PC-3 (cell line): ENCODE measurements around the gene NECAP2. TPM values are rescaled to one million over a fixed set of nuclear protein-coding genes. Genes with fewer than 3 reads are reported as not detected.

ENCODE experiments used
- ATAC-seq: fragments of 200-7000 bp; cut with Tn5 transposase; 2 replicates; pipeline ENCODE4 v1.9.1; 2020; ENCODE audit warnings: mild to moderate bottlenecking, moderate library complexity
- BruUV-seq: library from RNA; stranded (reverse); fragments of 400-500 nt; replicated peaks from 2 replicates; lab custom pipeline; 2021; lab: Mats Ljungman, UMichigan
- CTCF ChIA-PET: fragments of 300-600 bp; sonication (Branson Sonifier 250); formaldehyde crosslinking; loops from one replicate; lab custom pipeline; 2022; ENCODE audit warnings: antibody characterized with exemption; lab: Charles Lee
- POLR2A ChIA-PET: fragments of 300-600 bp; sonication (Branson Sonifier 250); formaldehyde crosslinking; loops from one replicate; lab custom pipeline; 2022; ENCODE audit warnings: antibody characterized with exemption; ENCODE audit not compliant: unreplicated experiment; lab: Charles Lee
- DNase-seq: peaks from one replicate; pipeline ENCODE4 v3.0.0-alpha.2; 2015
- H2AFZ ChIP-seq: fragments of 300-600 bp; sonication (generic); 2 replicates; pipeline ENCODE4 v1.6.0; 2016; ENCODE audit warnings: antibody characterized with exemption, low read length
- H3F3A ChIP-seq: fragments of 300-600 bp; sonication (generic); one replicate; pipeline ENCODE4 v1.6.0; 2017; ENCODE audit warnings: antibody characterized with exemption, low read length, control low read depth, mild to moderate bottlenecking; ENCODE audit not compliant: unreplicated experiment
- H3K27ac ChIP-seq: fragments of 300-600 bp; sonication (generic); 2 replicates; pipeline ENCODE4 v1.5.1; 2016; ENCODE audit warnings: mild to moderate bottlenecking, low read length
- H3K27me3 ChIP-seq: fragments of 300-600 bp; sonication (generic); 2 replicates; pipeline ENCODE4 v1.6.1; 2016; ENCODE audit warnings: low read length, mixed read lengths
- H3K36me3 ChIP-seq: fragments of 300-600 bp; sonication (generic); 2 replicates; pipeline ENCODE4 v1.6.1; 2016; ENCODE audit warnings: low read depth, mixed run types, low read length, mixed read lengths
- H3K4me1 ChIP-seq: fragments of 300-600 bp; sonication (generic); 2 replicates; pipeline ENCODE4 v1.5.1; 2016; ENCODE audit warnings: low read length; ENCODE audit not compliant: insufficient read depth
- H3K4me2 ChIP-seq: fragments of 300-600 bp; sonication (generic); 2 replicates; pipeline ENCODE4 v1.6.0; 2016; ENCODE audit warnings: low read length
- H3K4me3 ChIP-seq: fragments of 300-600 bp; sonication (generic); 2 replicates; pipeline ENCODE4 v1.5.1; 2016; ENCODE audit warnings: mild to moderate bottlenecking, low read length, mixed read lengths
- H3K79me2 ChIP-seq: fragments of 300-600 bp; sonication (generic); 2 replicates; pipeline ENCODE4 v1.6.1; 2017; ENCODE audit warnings: low read length, mixed read lengths
- H3K9ac ChIP-seq: fragments of 300-600 bp; sonication (generic); 2 replicates; pipeline ENCODE4 v1.6.0; 2016; ENCODE audit warnings: mild to moderate bottlenecking, low read length
- H3K9me2 ChIP-seq: fragments of 300-600 bp; sonication (generic); replicated peaks from 2 replicates; pipeline ENCODE4 v1.6.1; 2016; ENCODE audit warnings: mixed run types, low read length, mixed read lengths
- H3K9me3 ChIP-seq: fragments of 300-600 bp; sonication (generic); 2 replicates; pipeline ENCODE4 v1.6.1; 2016; ENCODE audit warnings: low read length, mixed read lengths
- H4K20me1 ChIP-seq: fragments of 300-600 bp; sonication (generic); 2 replicates; pipeline ENCODE4 v1.6.1; 2016; ENCODE audit warnings: low read length, mixed read lengths
- EZH2 ChIP-seq: fragments of 300-600 bp; sonication (generic); IDR thresholded peaks from one replicate; pipeline ENCODE4 v1.6.1; 2017; ENCODE audit warnings: antibody characterized with exemption, mild to moderate bottlenecking, low read length; ENCODE audit not compliant: unreplicated experiment
- EZH2phosphoT487 ChIP-seq: fragments of 300-600 bp; sonication (generic); IDR thresholded peaks from 2 replicates; pipeline ENCODE4 v1.6.1; 2018; ENCODE audit warnings: mild to moderate bottlenecking, antibody characterized with exemption, low read length, borderline replicate concordance
- intact Hi-C: fragments of 100-400 bp; cut with micrococcal nuclease; formaldehyde crosslinking; loops from 2 replicates; pipeline ENCODE4 v1.9.0; 2023
- total RNA-seq: library from RNA; depleted of rRNA; stranded (reverse); fragments of >200 nt; gene quantifications from 2 replicates; pipeline ENCODE4 v1.2.3, GENCODE V29; 2014
- TF ChIP-seq, protein P1 (sequence below): fragments of 300-600 bp; sonication (generic); conservative IDR thresholded peaks from 2 replicates; pipeline ENCODE4 v1.5.1; 2017; ENCODE audit warnings: antibody characterized with exemption, low read depth, mild to moderate bottlenecking, low read length

Gene NECAP2
- total RNA-seq, 1 experiment from 2014 or later, result 65.0 TPM

DNA sequence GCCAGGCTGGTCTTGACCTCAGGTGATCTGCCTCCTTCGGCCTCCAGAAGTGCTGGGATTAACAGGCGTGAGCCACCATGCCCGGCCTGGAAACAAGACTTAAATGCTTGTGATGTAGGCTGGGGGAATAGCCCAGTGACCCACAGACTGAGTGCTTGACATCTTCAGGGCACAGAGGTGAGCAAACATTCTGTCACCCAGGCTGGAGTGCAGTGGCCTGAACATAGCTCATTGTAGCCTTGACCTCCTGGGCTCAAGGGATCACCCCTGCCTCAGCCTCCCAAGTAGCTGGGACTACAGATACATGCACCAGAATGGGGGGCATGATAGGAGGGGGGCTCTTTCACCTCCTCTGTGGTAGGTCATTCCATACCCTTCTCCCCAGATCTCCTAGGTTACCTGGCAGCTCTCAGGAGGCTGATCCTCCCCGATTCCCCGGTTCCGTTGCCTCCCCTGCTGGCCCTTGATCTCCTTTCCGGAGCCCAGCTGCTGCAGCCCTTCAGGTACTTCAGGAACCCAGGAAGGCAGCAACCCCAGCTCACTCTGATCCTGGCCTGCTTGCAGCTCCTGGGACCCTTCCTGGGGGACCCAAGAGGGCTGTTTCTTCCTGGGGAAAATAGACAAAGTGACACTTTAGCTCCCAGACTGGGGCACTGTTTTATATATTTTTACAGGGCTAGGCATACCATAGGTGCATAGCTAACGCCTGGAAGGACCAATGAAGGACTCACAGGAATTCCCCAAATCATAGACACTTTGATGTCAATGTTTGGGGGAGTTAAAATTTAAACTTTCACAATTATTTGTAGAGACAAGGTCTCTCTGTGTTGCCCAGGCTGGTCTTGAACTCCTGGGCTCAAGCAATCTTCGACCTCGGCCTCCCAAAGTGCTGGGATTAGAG lies 15.1 kb upstream of the NECAP2 start:
- H3F3A ChIP-seq, result no peaks in the 10 kb centered on the region
- H2AFZ ChIP-seq, result no peak overlapping the region
- CTCF ChIA-PET, result no interaction called here
- no peak overlapping the region for H3K4me2 ChIP-seq
- ATAC-seq (no peak), DNase-seq (no peak)
- H3K79me2 ChIP-seq, result no peaks in the 10 kb centered on the region
- no peaks in the 10 kb centered on the region for H3K36me3 ChIP-seq
- no peak overlapping the region for H3K4me3 ChIP-seq
- no peaks in the 10 kb centered on the region for H3K9me3 ChIP-seq
- H4K20me1 ChIP-seq, result no peaks in the 10 kb centered on the region
- no peak overlapping the region for H3K9ac ChIP-seq
- intact Hi-C loops, result no loop called here
- TF ChIP-seq EZH2, result no peak
- TF ChIP-seq, protein P1, sequence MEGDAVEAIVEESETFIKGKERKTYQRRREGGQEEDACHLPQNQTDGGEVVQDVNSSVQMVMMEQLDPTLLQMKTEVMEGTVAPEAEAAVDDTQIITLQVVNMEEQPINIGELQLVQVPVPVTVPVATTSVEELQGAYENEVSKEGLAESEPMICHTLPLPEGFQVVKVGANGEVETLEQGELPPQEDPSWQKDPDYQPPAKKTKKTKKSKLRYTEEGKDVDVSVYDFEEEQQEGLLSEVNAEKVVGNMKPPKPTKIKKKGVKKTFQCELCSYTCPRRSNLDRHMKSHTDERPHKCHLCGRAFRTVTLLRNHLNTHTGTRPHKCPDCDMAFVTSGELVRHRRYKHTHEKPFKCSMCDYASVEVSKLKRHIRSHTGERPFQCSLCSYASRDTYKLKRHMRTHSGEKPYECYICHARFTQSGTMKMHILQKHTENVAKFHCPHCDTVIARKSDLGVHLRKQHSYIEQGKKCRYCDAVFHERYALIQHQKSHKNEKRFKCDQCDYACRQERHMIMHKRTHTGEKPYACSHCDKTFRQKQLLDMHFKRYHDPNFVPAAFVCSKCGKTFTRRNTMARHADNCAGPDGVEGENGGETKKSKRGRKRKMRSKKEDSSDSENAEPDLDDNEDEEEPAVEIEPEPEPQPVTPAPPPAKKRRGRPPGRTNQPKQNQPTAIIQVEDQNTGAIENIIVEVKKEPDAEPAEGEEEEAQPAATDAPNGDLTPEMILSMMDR, result no peak
- TF ChIP-seq EZH2phosphoT487, result no peak
- BruUV-seq, result no TSS peak
- no peaks in the 10 kb centered on the region for H3K9me2 ChIP-seq
- H3K27ac ChIP-seq, result no peak overlapping the region
- H3K4me1 ChIP-seq, result no peaks in the 10 kb centered on the region
- POLR2A ChIA-PET, result no interaction called here
- H3K27me3 ChIP-seq, result no peaks in the 10 kb centered on the region

DNA sequence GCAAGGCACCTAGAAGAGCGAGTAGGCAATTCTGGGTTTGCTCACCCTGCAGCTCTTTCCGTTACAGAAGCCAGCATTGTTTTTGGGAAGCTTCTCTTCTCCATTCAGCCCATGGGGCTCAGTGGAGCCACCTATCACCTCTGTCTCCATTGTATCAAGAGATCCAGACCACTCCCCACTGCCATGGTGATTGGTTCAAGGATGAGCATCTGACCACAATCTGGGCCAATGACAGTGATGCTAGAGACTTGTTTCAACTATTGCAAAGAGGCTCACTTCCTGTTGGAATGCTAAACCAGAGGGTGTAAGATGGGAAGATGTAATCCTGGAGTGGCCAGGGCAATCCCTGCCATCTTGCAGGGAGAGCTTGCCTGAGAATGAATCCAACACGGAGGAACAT lies 9.9 kb upstream of the NECAP2 start:
- Histone ChIP-seq H3K4me1 (no peaks in the 10 kb centered on the region), H3F3A (no peaks in the 10 kb centered on the region), H4K20me1 (no peaks in the 10 kb centered on the region), H3K36me3 (no peaks in the 10 kb centered on the region), H3K9me2 (no peaks in the 10 kb centered on the region), H3K79me2 (no peaks in the 10 kb centered on the region), H3K4me2 (no peak overlapping the region), H3K27ac (no peak overlapping the region), H3K27me3 (no peaks in the 10 kb centered on the region), H3K4me3 (no peak overlapping the region), H2AFZ (no peak overlapping the region), H3K9ac (no peak overlapping the region), H3K9me3 (no peaks in the 10 kb centered on the region)
- ChIA-PET POLR2A (no interaction called here), CTCF (no interaction called here)
- intact Hi-C loops, result no loop called here
- no peak for TF ChIP-seq EZH2
- TF ChIP-seq, protein P1, result no peak
- no peak for TF ChIP-seq EZH2phosphoT487
- BruUV-seq, result no TSS peak
- ATAC-seq (no peak), DNase-seq (no peak)

DNA sequence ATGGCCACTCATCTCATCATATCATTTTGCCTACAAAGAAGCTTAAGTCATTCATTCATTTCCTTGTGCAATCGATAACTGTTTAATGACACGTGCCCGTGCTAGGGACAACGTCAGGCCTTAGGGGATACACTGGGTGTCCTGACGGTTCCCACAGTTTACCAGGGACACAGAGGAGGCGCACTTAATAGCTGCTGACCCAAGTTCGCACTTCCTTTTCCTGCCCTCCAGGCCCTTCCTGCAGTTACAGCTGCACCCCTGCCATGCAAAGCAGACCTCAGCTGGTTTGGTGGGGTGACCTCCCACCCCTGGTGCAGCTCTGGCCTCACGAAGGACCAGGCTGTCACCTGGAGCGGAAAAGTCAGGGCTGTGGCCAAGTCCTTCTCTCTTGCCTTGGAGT lies 7.5 kb upstream of the NECAP2 start:
- ChIA-PET POLR2A (no interaction called here), CTCF (no interaction called here)
- no peak for DNase-seq
- Histone ChIP-seq H3K9ac (no peak overlapping the region), H3K4me1 (no peaks in the 10 kb centered on the region), H3K27me3 (no peaks in the 10 kb centered on the region), H3K4me2 (no peak overlapping the region), H2AFZ (no peak overlapping the region), H3K27ac (no peak overlapping the region), H3K4me3 (no peak overlapping the region), H3F3A (no peaks in the 10 kb centered on the region), H3K36me3 (no peaks in the 10 kb centered on the region), H3K79me2 (no peaks in the 10 kb centered on the region), H3K9me3 (no peaks in the 10 kb centered on the region), H3K9me2 (no peaks in the 10 kb centered on the region), H4K20me1 (no peaks in the 10 kb centered on the region)
- no peak for TF ChIP-seq EZH2
- TF ChIP-seq, protein P1, result no peak
- TF ChIP-seq EZH2phosphoT487, result no peak
- ATAC-seq, result no peak
- intact Hi-C loops, result no loop called here
- no TSS peak for BruUV-seq
